Measurements from ENCODE around the gene ENTPD2.

The ENTPD2 gene

DNA sequence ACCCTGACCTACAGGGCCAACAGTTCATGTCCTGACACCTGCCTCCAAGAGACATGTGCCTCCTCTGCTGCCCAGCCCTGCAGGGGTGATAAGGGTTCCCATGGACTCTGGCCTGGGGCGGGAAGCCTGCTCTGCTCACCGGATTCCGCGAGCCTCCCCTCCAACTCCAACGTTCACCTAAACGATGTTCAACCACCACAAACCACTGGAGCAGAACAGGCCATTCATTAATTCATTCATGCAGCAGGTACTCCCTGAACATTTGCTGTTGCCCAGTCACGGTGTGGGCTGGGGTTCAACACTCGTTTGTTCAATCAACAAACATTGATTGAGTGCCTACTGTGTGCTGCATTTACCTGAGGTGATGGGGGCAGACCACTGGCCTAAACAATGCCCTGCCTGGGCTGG, 20.1 kb upstream of the ENTPD2 start:
- peak overlapping the region; percentile 82 for H3K4me2 ChIP-seq
- H3K9me3 ChIP-seq = no peaks in the 10 kb centered on the region
- no peak for TF ChIP-seq Cebpa-rat (IDR thresholded peaks at IDR 0.05)
- H3K4me3 ChIP-seq = no peak overlapping the region
- peaks cover 64% of the 10 kb centered on the region for H3K4me1 ChIP-seq
- no peak overlapping the region for H3K9ac ChIP-seq
- no peak overlapping the region for H3K27ac ChIP-seq
- H3K27me3 ChIP-seq = no peaks in the 10 kb centered on the region
- 0 out of 2 replicates have a peak, but pooled peaks cover 6% of the 10 kb centered on the region for H3K36me3 ChIP-seq
- peaks cover 22% of the 10 kb centered on the region for H4K20me1 ChIP-seq

DNA sequence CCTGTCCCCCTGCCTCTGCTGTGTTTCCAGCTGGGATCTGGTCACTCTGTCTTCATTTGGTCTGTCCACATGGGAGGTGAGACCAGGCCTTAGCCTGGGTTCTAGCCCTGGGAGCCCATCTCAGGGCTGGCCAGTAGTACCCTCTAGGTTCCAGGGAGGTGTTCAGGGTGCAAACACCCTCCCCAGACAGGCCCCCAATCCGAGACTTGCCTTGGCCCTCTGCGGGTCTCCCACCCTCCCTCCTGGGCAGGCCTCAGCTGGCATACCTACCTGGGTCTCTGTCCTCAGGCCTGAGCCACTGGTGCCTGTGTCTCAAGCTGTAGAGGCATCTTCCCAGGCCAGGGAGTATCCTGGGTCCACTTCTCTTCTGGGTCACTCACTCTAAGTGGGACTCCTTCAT, 17.4 kb upstream of the ENTPD2 start:
- Histone ChIP-seq H3K36me3 (peaks cover 9% of the 10 kb centered on the region), H3K27ac (peak overlapping the region; percentile 86), H3K4me3 (peak overlapping the region; percentile 82), H4K20me1 (peaks cover 39% of the 10 kb centered on the region), H3K27me3 (no peaks in the 10 kb centered on the region), H3K4me2 (peak overlapping the region; percentile 100), H3K9ac (peak overlapping the region; percentile 79), H3K9me3 (no peaks in the 10 kb centered on the region), H3K4me1 (peaks cover 66% of the 10 kb centered on the region)
- TF ChIP-seq Cebpa-rat (IDR thresholded peaks at IDR 0.05) = no peak

DNA sequence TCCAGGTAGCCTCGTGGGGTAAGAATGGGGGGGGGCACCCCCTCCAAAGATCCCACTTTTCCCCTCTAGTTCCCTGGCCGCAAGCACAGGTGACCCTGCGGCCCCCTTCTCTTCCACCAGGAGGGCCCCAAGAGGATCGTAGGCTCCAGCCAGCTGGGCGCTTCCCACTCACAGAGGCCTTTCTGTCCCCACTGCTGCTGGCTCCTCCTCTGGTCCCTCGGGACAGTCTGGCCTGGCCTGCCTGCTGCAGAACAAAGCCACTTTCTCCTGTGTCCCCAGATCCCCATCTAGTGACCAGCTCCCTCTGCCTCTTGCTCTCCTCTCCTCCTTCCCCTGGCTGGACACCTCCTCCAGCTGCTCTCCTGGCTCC, 17.0 kb upstream of the ENTPD2 start:
- no peak for TF ChIP-seq Cebpa-rat (IDR thresholded peaks at IDR 0.05)
- H3K9me3 ChIP-seq = no peaks in the 10 kb centered on the region
- peaks cover 43% of the 10 kb centered on the region for H4K20me1 ChIP-seq
- H3K9ac ChIP-seq = peak overlapping the region; percentile 79
- peak overlapping the region; percentile 100 for H3K4me2 ChIP-seq
- H3K4me1 ChIP-seq = peaks cover 66% of the 10 kb centered on the region
- H3K27me3 ChIP-seq = no peaks in the 10 kb centered on the region
- H3K36me3 ChIP-seq = peaks cover 13% of the 10 kb centered on the region
- peak overlapping the region; percentile 82 for H3K4me3 ChIP-seq
- H3K27ac ChIP-seq = peak overlapping the region; percentile 86

DNA sequence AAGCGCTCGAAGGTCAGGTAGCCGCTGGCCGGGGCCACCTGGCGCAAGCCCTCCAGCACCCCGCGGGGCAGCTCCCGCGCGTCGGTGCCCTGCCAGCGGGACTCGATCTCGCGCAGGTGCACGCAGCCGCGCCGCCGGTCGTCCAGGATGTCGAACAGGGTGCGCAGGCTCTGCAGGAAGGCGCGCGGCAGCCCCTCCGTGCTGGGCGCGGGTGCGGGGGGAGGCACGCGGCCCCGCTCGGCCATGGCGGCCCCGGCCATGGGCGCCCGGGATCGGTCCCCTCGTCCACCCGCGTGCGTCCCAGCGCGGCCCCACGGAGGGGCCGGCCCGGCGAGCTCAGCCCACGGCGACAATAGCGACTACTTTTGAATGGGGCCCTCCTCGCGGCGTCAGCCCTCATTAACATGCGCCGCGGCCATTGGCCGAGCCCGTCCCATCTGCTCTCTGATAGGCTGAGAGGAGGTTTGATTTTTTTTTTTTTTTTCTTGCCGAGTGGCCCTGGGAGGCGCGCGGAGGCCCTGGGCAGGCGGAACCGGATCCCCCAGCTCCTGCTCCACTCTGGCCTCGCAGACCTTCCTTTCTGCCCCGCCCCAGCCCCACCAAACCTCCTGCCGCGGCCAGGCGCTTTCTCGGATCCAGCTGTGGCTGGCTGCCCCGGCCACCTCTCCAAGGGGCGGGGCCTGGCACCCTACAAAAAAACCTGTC, 16.5 kb upstream of the ENTPD2 start, which contains the start of gene SAPCD2:
Gene SAPCD2, minus strand, starts transcription at position 357 of the 705 bp plus-strand sequence. Its CDS starts 97 bp downstream, at position 260.
- Histone ChIP-seq H3K27ac (peak within 1 kb of the TSS; percentile 86), H3K9ac (peak within 1 kb of the TSS; percentile 79), H3K4me3 (peak within 1 kb of the TSS; percentile 82), H3K4me2 (peak within 1 kb of the TSS; percentile 100), H3K9me3 (no peaks in the 10 kb centered on the region), H3K36me3 (peaks cover 18% of the 10 kb centered on the region), H3K27me3 (no peaks in the 10 kb centered on the region), H4K20me1 (peaks cover 48% of the 10 kb centered on the region), H3K4me1 (peaks cover 62% of the 10 kb centered on the region)
- TF ChIP-seq Cebpa-rat (IDR thresholded peaks at IDR 0.05) = no peak

DNA sequence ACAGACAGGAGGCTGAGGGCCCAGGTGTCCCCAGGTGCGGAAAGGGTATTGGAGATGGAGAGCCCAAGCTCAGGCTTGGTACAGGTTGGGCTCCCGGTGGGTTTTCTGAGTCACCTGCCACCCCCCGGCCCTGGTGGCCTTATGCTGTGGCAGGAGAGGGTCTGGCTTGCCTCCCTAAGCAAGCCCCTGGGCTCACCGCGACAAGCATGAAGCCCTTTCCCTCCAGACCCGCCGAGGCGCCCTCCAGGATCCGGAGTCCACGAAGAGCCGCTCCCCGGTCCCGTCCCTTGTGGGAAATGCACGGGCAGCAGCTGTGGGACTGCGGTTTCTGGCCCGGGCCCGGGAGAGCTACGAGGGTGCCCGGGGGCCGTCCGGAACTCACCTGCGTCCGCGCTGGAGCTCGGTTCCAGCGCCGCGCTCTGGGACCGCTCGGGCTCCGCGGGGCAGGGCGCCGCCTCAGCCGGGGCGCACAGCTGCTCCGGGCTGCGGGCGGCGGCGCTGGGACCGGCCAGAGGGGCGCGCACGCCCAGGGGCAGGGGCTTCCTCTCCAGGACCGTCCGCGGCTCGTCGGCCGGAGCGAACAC, 15.7 kb upstream of the ENTPD2 start:
- Histone ChIP-seq H3K36me3 (peaks cover 26% of the 10 kb centered on the region), H3K4me1 (peaks cover 55% of the 10 kb centered on the region), H3K9ac (peak overlapping the region; percentile 79), H3K4me3 (peak overlapping the region; percentile 82), H3K4me2 (peak overlapping the region; percentile 100), H3K27me3 (no peaks in the 10 kb centered on the region), H4K20me1 (peaks cover 56% of the 10 kb centered on the region), H3K27ac (peak overlapping the region; percentile 86), H3K9me3 (no peaks in the 10 kb centered on the region)
- TF ChIP-seq Cebpa-rat (IDR thresholded peaks at IDR 0.05) = no peak

DNA sequence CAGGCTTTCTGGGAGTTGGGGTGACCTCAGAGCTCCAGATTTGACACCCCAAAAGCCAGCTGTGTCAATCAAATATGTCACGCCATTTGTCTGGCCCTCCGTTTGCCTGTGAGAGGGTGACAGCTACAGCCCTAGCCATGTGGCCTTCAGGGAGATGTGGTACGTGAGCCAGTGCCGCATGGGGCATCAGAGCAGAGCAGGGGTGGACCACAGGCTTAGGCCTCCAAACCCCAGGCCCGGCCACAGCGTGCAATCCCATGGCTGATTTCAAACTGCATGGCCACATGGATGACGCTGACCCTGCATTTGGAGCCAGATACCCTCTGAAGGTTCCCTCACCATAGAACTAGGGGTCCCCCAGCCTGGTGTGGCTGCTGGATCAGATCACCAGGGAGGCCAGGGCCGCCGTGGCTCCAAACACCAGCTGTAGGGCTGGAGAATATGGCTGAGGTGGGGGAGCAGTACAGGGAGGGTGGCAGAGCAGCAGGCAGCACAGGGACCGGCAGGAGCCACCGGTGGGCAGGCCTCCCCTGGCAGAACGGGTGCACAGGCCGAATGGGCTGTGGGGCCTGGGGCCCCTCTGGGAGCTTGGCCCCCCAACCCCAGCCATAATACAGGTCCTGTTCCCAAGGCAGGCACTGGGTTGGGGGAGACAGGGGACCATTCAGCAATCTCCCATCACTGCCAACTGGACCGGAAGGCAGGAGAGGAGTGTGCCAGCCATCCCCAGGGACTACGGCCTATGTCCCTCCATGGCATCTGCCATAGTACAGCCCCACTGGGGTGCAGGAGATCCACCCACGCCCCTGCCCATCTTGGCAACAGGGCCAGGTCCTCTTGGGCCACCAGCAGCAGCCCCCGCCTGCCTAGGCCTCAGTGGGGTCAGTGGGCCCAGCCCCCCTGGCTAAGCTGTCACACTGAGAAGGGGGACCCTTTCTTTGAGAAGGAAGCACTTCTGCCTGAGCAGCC, 15.0 kb upstream of the ENTPD2 start:
- Histone ChIP-seq H3K4me2 (peak overlapping the region; percentile 100), H3K27me3 (no peaks in the 10 kb centered on the region), H3K9me3 (no peaks in the 10 kb centered on the region), H3K9ac (peak overlapping the region; percentile 79), H3K27ac (peak overlapping the region; percentile 86), H3K36me3 (peaks cover 33% of the 10 kb centered on the region), H3K4me3 (peak overlapping the region; percentile 82), H4K20me1 (peaks cover 63% of the 10 kb centered on the region), H3K4me1 (peaks cover 47% of the 10 kb centered on the region)
- TF ChIP-seq Cebpa-rat (IDR thresholded peaks at IDR 0.05) = no peak

DNA sequence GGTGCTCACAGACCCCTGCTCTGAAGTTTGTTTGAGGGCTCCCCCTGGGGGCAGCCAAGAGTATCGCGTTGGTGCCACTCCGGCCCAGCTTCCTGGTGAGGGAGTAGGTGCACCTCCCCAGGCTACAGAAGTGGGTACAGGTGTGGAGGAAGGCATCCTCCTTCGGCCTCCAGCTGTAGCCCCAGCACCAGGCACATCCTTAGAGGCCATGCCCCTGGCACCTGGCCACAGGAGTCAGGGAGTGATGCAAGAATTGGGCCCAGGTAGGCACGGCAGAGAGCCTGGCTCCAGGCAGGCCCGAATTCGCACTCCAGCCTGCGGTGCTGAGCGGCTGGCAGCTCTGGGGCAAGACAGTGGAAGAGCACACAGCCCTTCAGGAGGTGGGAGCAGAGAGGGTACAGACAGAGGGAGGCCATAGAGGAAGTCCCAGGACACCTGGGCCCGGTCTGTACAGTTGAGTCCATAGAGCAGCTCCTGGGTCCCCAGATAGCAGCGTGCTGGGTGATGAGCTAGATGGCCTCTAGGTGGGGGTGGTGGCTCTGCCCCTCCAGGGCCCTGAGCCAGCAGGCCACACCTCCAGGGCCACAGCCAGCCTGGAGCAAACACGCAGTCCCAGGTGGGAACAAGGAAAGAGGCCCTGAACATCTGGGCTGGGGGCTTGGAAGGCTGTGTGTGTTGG, 14.1 kb upstream of the ENTPD2 start:
- Histone ChIP-seq H3K27ac (peak overlapping the region; percentile 86; the same call in 1 of the 2 replicates), H3K27me3 (no peaks in the 10 kb centered on the region), H3K4me1 (peaks cover 40% of the 10 kb centered on the region), H4K20me1 (peaks cover 72% of the 10 kb centered on the region), H3K4me3 (peak overlapping the region; percentile 82), H3K9ac (peak overlapping the region; percentile 79), H3K36me3 (peaks cover 42% of the 10 kb centered on the region), H3K4me2 (peak overlapping the region; percentile 100), H3K9me3 (no peaks in the 10 kb centered on the region)
- no peak for TF ChIP-seq Cebpa-rat (IDR thresholded peaks at IDR 0.05)

DNA sequence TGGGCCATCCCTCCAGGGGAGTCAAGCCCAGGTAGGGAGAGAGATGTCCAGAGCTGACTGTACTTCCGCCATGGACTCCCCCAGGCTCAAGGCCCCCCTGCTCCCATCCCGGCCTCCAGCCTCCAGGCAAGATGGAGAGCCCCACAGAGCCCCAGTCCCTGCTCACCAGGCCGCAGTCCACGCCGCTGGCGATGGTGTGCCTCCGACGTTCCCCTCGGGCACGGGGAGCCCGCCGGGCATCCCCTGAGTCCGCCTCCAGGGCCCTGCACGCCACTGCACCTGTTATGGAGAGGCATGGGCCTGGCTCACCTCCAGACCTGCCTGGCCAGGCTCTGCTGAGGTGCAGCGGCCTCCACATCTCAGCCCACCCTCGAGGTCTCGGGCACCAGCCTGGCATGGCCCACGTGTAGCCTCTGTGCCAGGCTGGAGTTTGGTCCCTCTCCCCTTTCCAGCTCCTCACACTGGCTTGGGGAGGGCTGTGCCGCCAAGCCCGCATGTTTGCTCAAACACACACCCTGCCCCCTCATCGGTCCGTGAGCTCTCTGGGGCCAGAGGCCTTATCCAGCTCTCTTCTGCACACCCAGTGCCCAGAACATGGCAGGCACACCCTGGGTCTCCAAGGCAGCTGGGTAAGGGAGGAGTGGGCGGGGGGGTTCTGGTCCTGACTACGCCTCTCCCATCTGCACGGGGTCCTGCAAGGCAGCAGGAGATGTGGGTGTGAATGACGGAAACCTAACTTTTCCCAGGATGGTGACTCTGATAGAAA, 12.4 kb upstream of the ENTPD2 start:
- Histone ChIP-seq H3K4me1 (peaks cover 40% of the 10 kb centered on the region), H3K4me2 (no peak overlapping the region), H4K20me1 (peaks cover 72% of the 10 kb centered on the region), H3K4me3 (no peak overlapping the region), H3K27me3 (no peaks in the 10 kb centered on the region), H3K9ac (no peak overlapping the region), H3K9me3 (no peaks in the 10 kb centered on the region), H3K27ac (no peak overlapping the region), H3K36me3 (peaks cover 45% of the 10 kb centered on the region)
- no peak for TF ChIP-seq Cebpa-rat (IDR thresholded peaks at IDR 0.05)
